RPMI8226 (cell line): ENCODE data around the gene MAST4.
A peak's percentile ranks its signal among the peaks of the same experiment; 100 is the strongest.

Experiments used
- DNase-seq: peaks from one replicate; pipeline ENCODE4 v3.0.0-alpha.2; 2015

The MAST4 gene

DNA sequence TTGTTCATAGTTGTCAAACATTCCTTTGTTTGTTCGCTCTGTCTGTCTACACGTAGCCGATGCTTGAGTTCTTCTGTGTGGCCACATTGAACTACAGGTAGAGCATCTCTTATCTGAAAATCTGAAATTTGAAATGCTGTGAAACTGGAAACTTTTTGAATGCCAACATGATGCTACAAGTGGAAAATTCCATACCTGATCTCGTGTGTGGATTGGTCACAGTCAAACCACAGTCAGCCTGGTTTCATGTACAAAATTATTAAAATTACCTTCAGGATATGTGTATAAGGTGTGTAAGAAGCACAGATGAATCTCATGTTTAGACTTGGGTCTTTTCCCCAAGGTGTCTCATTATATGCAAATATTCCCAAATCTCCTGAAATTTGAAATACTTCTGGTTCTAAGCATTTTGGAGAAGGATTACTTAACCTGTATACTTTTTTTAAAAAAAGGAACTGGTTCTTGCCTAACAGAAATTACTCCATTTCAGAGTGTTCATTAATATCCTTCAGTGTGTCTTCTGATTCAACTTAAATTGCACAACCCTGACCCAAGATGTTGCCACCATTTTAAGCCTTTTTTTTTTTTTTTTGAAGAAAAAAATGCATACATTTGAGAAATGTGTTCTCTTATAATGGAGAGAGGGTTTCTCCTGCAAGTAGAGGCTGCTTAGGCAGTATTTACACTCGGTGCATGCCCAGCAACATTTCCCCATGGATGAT lies 254.3 kb downstream of the MAST4 start:
- no peak for DNase-seq

DNA sequence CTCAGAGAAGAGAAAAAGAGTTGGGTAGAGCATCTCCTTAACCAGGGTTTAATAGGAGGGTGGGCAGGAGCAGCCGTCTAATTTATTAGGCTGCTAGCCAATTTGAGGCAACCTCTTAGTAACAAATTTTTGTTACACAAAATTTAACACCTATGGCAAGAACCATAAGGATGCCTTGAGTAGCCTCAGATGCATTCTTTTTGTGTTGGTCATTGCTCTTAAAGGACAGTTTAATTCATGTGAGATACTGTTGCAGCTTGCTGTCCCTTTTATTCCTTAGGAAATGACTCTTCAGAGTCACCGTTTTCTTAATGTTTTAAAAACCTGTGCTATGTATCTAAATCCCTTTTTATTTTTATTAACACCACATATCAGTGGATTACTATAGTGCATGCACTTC lies 255.1 kb downstream of the MAST4 start:
- DNase-seq: no peak

DNA sequence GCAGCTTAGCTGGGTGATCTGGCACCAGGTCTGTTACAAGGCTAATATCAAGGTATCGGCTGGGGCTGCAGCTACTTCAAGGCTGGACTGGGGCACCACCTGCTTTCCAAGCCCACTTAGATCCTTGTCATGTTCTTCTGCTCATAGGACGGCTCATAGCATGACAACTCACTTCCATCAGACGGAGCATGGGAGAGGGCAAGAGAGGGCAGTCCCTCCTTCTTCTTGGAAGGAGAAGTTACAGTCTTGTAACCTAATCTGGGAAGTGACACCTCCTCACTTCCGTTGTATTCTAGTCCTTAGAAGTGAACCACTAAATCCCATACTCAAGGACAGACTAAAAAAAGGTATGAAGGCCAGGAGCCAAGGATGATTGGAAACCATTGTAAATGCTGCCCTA lies 258.2 kb downstream of the MAST4 start:
- no peak for DNase-seq

DNA sequence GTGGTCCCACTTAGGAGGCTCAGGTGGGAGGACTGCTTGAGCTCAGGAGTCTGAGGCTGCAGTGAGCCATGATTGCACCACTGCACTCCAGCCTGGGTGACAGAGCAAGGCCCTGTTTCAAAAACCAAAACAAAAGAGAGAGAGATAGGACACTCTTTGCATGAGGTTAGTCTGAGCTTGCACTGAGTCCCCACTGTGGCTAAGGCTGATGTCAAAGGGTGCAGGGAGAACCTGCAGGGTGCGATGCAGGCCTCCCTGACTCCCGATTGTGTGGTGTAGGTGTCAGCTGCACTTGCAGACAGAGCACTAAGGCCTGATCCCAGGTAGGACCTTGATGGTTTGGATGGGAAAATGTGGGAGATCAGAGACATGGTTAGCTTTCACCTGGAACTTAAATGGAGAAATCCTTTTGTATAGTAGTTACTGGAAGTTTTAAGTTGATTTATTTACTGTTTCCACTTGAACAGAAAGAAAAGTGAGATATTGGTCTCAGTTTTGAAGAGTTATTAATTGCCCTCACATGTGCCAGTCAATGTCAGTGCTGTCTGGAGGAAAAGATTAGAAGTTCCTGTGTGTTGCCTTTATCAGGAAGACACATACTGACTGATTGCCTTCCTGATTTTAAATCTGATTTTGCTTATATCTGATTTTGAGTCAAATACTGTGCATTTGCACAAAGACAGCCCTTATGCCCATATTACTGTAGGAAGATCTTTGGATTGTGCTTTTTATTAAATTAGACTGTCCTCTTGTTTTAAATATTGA lies 260.0 kb downstream of the MAST4 start:
- DNase-seq: no peak

DNA sequence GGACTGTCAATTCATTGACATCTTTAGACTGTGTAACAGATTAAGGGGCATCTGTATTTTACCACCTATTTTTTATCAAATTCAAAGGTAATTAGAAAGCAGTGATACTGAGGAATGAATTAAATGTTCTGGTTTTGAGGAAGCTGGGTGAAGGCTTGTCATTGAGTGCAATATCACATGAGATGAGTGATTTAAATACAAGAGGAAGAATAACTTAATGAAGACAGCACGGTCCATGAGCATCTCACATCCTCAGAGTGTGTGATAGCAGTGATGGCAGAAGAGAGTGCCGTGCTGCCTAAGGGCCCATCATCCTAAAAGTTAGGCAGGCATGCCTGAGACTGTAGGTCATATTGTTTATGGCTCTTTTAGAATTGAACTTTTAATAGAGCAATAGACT lies 263.3 kb downstream of the MAST4 start:
- no peak for DNase-seq

DNA sequence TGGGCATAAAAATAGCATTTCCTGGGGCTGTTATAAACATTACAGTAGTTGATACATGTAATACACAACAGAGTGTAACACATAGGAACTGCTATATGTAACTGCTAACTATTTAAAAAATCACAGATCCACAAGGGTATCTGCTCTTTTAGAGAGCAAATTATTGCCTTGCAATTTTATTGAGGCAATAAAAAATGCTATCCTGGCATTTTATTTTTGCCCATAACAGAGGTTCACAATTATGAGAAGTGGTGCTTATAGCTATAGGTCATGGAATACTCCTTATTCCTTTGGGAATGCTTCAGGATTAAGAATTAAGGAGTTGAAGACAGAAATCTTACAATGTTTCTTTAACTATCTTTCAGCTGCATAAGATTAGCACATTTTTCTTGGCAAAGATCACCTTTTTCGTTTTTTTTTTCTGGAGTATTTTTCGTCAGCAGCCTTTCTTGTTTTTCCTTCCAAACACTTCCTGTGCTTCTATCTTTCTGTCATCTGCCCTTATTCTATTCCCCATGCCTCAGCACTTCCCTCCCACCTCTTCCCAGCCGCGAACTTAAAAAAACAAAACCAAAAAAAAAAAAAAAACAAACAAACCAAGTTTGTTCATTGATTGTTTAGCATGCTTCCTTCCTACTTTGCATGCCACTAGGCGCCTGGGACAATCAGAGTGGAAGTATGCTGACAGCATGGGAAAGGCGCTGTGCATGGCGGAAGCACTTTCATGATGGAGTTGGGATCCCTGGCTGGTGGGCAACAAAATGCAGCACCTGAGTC lies 264.2 kb downstream of the MAST4 start:
- DNase-seq: no peak

DNA sequence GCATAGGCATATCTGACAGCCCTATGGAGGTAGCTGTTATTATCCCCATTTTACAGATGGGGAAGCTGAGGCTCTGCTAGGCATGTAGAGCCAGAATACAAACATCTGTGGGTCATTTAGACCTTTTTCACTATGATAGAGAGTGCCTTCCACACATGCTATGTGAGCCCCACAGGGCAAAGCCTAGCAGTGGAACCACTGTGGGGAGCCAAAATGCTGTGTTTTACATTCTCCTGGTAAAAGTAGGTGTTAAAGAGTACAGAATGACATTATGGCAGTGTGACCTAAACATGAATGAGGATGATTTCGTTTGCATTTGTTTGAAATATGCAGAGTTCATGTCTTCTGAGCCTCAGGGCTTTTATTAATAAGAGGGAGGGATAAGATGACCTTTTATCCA lies 265.2 kb downstream of the MAST4 start:
- DNase-seq: peak; percentile 25

DNA sequence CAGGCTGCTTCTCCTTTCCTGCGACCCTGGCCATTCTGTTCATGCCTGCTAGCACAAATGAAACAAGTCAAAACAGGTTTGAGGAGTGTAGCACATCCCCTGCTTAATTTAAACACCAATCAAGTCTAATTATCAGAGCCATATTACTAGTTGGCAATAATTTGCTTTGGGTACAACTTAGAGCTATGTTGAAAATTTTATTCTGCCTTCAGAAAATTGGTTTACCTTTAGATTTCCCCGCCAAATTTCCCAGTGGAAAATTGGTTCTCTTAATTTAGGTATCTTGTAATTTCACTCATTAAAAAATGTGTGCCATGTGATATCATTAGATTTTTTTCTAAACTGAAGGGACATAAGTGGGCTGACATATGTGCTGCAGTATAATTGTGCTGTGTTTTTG lies 265.8 kb downstream of the MAST4 start:
- no peak for DNase-seq

DNA sequence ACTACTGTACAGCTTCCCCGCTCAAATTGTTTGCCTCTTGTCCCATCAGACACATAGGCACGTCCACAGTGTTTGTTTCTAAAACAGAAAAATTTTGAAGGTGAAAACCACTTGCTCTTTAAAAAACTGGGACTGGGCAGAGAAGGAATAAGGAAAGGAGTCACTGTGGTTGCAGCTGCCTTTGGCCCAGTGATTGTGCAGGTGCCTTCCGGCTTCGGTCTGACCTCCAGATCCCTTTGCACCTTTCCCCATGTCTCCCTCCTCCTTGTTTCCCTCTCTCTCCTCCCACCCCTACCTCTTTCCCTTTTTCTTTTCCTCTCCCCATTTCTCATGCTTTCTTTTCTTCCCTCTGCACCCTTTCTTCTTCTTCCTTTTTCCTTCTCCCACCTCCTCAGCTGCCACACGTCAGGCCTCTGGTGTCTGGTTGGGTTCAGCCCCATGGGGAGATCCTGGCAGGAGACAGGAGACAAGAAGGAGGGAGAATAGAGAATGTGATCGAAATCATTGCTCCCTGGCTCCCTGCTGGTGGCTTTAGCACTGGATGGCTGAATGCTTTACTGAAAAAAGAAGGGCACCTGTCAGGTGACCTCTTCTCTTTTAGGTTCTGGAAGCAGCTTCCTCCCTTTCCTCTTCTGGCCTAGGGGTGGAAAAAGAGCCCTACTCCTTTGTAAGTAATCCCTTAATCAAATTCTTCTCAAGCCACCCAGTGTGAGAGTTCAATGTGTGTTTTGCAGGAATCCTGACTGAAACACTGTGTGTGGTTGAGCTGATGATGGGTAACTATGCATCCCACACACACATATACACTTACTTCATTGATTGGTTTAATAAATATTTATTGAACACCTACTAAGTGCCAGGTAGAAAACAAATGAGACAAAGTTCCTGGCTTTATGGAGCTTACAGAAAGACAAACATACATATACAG lies 267.3 kb downstream of the MAST4 start:
- DNase-seq: no peak

DNA sequence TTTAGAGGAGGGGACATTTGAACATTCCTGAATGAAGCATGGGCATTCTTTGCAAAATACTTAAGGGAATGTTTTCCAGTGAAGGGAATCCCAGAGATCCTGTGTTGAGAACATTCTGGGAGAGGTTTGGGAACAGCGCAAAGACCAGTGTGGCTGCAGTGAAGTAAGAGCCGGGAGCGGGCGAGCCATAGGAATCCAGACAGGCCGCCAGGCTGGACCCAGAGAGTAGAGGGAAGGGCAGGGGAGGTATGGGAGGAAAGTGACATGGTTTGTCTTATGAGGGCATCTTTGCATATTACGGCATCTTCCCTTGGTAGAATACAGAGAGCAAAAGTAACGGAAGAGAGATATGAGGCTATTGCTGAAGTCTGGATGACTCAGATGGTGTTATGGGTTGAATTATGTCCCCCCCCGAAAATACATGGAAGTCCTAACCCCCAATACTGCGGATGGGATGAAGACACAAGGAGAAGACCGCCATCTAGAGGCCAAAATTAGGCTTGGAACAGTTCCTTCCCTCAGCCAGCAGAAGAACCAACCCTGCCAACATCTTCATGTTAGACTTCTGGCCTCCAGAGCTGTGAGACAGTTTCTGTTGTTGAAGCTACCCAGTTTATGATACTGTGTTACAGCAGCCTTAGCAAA lies 268.2 kb downstream of the MAST4 start:
- DNase-seq: peak; percentile 65

DNA sequence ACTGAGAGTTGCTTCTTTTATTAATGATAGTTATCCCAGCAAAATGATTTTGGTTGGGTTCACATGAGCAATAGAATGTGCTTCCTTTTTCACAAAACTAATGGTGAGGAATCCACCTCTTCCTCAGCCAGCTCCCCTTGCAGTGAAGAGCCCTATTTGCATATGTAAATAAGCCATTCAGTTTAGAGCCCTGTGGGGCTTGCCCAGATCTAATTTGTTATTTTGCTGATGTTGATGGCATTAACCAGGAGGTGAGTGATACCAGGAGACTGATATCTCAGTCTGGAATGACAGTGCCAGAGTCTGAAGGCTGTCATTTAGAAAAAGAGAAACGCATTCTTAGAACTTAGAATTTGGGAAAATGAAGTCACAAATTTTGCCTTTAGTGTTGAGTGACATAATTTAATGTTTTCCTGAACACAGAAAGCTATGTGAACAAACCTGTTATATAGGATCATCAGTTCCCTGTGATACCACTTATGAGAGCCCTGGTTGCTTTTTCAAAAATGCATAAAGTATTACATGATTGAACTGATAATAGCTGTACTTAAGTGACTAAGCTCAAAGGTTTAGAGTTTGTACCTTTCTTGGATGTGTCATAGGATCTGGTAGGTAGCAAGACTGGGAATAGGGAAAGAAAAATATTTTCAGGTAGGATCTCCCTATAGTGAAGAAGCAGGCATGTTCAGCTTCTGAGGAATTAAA lies 271.6 kb downstream of the MAST4 start:
- no peak for DNase-seq

DNA sequence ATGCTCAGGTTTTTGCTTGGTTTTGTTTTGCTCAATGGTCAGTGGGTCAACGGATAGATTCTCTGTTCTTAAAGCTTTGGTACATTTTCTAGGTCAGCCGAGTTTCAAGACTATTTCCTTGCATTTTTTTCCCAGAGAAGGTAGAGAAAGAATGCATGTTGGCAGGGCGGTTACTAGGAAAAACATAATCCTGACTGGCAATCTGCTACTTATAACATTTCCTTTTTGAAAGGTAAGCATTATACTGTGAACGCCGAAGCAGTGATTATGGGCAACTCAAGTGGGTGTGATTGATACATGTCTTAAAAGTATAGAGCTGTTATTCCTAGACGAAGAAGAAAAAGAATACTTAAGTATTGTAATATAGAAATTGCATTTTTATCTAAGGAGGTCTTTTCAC lies 273.2 kb downstream of the MAST4 start:
- DNase-seq: no peak

DNA sequence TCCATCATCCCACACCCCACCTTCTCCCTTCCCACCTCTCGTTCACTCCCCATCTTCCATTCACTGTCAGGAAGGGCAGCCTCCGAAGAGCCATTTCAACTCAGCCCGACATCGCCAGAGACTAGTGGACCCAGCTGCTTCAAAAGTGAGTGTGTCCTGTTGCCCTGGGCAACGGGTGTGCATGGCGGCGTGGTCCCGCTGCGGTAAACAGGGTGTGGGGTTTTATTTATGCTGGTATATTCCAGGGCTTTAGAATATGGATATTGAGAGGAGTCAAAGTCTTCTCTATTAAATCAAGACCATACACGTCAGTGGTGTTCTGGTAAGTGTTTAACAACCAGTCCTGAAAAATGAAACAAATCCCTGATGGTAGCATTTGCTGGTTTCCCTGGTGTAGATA lies 274.5 kb downstream of the MAST4 start:
- no peak for DNase-seq

DNA sequence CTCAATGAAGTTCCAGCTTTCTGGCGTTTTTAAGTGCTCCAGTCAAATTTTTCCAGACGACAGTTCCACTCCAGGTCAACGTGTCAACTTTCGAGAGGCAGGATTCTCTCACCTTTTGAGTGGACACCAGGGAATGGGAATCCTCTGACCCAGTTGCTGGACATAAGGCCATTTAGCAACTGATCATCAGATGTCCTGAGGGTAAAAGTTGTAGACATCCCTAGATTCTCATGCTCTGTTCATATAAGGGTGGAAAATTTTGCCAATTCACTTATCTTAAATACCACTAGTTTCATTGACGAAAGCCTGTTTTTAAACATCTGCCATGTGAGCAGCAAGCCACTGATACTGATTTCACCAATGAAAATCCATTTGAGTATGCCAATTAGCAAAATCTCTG lies 275.5 kb downstream of the MAST4 start:
- no peak for DNase-seq

DNA sequence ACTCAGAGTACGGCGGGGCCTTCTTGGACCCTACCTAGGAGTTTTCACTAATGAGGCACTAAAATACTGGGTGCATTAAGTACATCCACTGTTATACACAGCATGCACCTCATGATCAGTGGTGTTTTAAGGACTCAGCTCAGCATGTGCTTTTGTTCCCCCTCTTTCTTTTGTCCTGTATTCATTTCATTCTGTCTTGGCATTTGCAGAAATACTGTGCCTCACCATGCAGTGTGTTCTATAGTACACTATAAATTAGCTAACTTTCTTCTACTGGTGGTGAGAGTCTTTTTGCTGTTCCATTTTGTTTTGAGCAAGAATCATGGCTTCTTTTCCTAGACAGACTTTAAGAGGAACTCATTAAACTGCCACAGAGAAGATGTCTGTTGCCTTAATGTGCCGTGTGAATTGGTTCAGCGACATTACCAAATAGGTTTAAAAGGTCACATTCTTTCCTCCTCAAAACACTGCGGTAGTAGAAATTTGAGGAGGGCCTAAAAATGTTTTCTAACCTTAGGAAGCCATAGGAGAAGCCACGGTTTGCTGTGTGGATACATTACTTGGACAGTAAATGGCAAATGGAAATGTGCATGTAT lies 276.6 kb downstream of the MAST4 start:
- DNase-seq: no peak

DNA sequence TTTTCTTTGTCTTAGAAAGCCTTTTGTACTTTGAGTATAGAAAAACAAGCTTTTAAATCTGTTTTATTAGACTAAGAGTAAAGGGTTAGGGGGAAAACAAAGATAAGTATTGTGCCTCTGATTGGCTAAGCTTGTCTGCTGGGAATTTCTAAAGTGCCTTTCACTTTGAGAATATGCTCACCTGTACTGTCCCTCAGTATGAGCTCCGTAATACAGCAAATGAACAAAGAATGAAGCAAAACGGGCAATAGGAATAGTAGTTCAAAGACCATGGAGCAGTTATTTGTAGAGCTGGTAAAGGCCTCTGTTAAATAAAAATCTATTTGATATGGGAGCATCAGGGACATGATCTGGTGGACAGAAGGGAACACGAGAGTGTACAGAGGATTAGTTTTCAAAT lies 277.8 kb downstream of the MAST4 start:
- no peak for DNase-seq

DNA sequence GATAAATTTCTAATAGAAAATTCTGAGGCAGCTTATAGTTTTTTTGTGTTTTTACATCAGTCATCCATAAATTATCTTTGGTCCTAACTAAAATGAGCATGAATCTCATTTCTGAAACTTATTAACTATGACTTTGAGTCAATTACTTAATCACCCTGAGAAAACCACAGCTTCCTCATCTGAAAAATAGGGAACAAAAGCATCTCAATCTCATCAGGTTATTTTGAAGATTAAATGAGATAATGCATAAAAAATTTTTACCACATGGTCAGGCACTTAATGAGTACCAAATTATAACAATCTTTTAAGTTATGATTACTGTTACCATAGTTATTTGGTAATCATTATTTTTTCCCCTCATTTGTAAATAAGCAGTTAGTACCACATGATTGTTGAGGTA lies 279.1 kb downstream of the MAST4 start:
- DNase-seq: no peak

DNA sequence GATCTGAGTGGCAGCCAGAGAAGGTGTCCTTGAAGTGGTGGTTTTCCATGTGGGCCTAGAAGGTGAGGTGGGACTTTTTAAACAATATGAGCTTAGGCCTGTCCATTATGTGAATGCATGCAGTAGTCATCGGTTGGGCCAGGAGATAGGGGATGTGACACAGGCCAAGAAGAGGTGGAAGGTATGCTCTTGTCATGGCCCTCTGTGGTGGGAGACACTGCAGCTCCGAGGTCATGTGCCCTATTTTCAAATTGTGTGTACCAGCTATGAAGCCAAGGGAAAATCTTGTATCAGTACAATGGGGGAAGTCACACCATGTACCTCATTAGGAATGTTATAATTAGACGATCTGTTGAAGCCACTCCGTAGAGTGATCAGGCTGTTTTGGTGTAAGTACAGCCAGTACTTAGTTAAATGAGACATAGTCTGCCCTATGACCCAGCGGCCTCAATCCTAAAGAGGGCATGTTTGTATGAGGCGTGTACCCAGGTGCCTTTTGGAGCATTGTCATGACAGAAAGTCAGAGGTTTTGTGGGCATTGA lies 280.1 kb downstream of the MAST4 start:
- DNase-seq: no peak

DNA sequence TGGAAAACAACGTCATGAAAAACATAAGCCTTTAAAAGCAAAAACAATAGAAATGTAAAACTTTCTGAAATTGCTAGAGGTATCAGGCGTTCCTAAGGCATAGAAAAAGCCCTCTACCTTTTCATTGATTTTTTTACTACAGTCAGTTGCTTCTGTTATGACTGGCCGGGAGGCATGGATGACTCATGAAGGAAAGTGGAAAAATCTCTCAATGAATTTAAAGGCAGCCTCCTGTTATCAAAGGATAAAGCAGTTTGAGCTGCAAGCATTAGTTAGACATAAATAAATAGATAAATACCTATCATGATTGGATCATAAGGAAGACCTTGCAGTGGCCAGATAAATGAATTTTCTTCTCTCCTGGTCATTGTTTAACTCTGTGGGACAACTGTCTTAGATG lies 281.6 kb downstream of the MAST4 start:
- no peak for DNase-seq

DNA sequence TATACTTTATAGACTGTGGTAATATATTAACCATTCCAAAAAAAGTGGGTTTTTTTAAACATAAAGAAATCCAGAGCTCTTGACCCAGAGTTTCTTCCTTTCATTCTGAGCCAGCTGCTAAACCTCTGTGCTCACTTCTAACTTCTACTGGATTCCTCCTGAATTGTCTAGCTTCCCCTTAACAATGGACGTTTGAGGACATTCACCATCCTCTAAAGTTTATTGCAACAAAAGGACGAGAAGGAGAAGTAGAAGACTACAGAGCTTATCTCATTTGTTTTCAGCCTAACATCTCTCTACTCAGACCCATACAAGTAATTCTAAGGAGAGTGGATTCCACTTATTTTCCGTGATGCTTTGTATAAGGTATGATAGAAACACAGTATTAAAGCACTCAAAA lies 284.2 kb downstream of the MAST4 start:
- DNase-seq: no peak
